NCI-H1436 (cell line): ENCODE data around the gene SASH1.
"Not testable (repeated sequence)": the region's sequence is repeated elsewhere in the genome, so short reads cannot be mapped to it uniquely, and the experiment has no call there.

Experiments used
- DNase-seq: peaks from one replicate; lab custom pipeline; 2025; lab: John Stamatoyannopoulos, UW

SASH1 gene

GRCh38 chr6:148365041-148365440, 22.4 kb downstream of the SASH1 start:
- DNase-seq: no peak

GRCh38 chr6:148367411-148368024, 24.9 kb downstream of the SASH1 start:
- no peak for DNase-seq

GRCh38 chr6:148370176-148370575, 27.5 kb downstream of the SASH1 start:
- DNase-seq: no peak

GRCh38 chr6:148374040-148374774, 31.6 kb downstream of the SASH1 start:
- DNase-seq: no peak

GRCh38 chr6:148375401-148375800, 32.8 kb downstream of the SASH1 start:
- DNase-seq: no peak

- DNase-seq: no peak
Measured at GRCh38 chr6:148379481-148379880, 36.8 kb downstream of the SASH1 start.

GRCh38 chr6:148379966-148380713, 37.5 kb downstream of the SASH1 start:
- DNase-seq: no peak

- DNase-seq: not testable (repeated sequence)
Measured at GRCh38 chr6:148382051-148382450, 39.4 kb downstream of the SASH1 start.

GRCh38 chr6:148382861-148383260, 40.2 kb downstream of the SASH1 start:
- no peak for DNase-seq

- no peak for DNase-seq
Measured at GRCh38 chr6:148383658-148384368, 41.2 kb downstream of the SASH1 start.

GRCh38 chr6:148385379-148385778, 42.7 kb downstream of the SASH1 start:
- no peak for DNase-seq

GRCh38 chr6:148388521-148388920, 45.9 kb downstream of the SASH1 start:
- no peak for DNase-seq

GRCh38 chr6:148389086-148389485, 46.4 kb downstream of the SASH1 start:
- no peak for DNase-seq

GRCh38 chr6:148389917-148390316, 47.3 kb downstream of the SASH1 start:
- no peak for DNase-seq

GRCh38 chr6:148392127-148392526, 49.5 kb downstream of the SASH1 start:
- not testable (repeated sequence) for DNase-seq

GRCh38 chr6:148392671-148393070, 50.0 kb downstream of the SASH1 start:
- DNase-seq: no peak

- DNase-seq: no peak
Measured at GRCh38 chr6:148395583-148396101, 53.0 kb downstream of the SASH1 start.

GRCh38 chr6:148396411-148396810, 53.8 kb downstream of the SASH1 start:
- DNase-seq: no peak

- DNase-seq: no peak
Measured at GRCh38 chr6:148396926-148397325, 54.3 kb downstream of the SASH1 start.

- DNase-seq: no peak
Measured at GRCh38 chr6:148398244-148398643, 55.6 kb downstream of the SASH1 start.

- no peak for DNase-seq
Measured at GRCh38 chr6:148398678-148399077, 56.0 kb downstream of the SASH1 start.

GRCh38 chr6:148401571-148401970, 58.9 kb downstream of the SASH1 start:
- DNase-seq: no peak
